Erythroblast (primary cell): ENCODE results near the gene RND1.
"Not testable (repeated sequence)": the region's sequence is repeated elsewhere in the genome, so short reads cannot be mapped to it uniquely, and the experiment has no call there.

Experiments
- DNase-seq, 2 experiments: peaks; one replicate each; lab custom pipeline; 2025; lab: John Stamatoyannopoulos, UW
- GATA1 ChIP-seq: IDR thresholded peaks from 2 replicates; pipeline ENCODE4 v1.6.1; 2011; ENCODE audit warnings: low read depth, mild to moderate bottlenecking, control low read depth, low read length, moderate library complexity
- POLR2A ChIP-seq: IDR thresholded peaks from 2 replicates; pipeline ENCODE4 v1.6.1; 2011; ENCODE audit warnings: mild to moderate bottlenecking, low read length

The RND1 gene

GRCh38 chr12:48857278-48857994 is 8.2 kb downstream of the RND1 start:
- no peak for DNase-seq
- TF ChIP-seq POLR2A (no peak), GATA1 (no peak)

GRCh38 chr12:48856379-48856778 is 9.3 kb downstream of the RND1 start:
- no peak for DNase-seq
- TF ChIP-seq GATA1 (no peak), POLR2A (no peak)

GRCh38 chr12:48854932-48855331 is 10.7 kb downstream of the RND1 start:
- DNase-seq, result not testable (repeated sequence)

- TF ChIP-seq GATA1, result no peak
- no peak for TF ChIP-seq POLR2A
- DNase-seq, result no peak
Observed at GRCh38 chr12:48854488-48854887, 11.2 kb downstream of the RND1 start.

- TF ChIP-seq POLR2A (no peak), GATA1 (no peak)
Observed at GRCh38 chr12:48852734-48853688, 12.7 kb downstream of the RND1 start.

GRCh38 chr12:48851883-48852733 is 13.6 kb downstream of the RND1 start, which contains the start of gene DDX23:
DDX23 (minus strand) TSS chr12:48852163; CDS start chr12:48845782, 6,381 bp downstream.
- no peak for TF ChIP-seq GATA1
- peak; percentile 84 for TF ChIP-seq POLR2A
- DNase-seq, result peak; percentile 97

More at GRCh38 chr12:48852734-48853688, 12.7 kb downstream of the RND1 start:
- DNase-seq, result peak; percentile 91 to 95

- not testable (repeated sequence) for DNase-seq
Observed at GRCh38 chr12:48842021-48842420, 23.6 kb downstream of the RND1 start.

- DNase-seq, result no peak
- TF ChIP-seq GATA1 (no peak), POLR2A (no peak)
Observed at GRCh38 chr12:48838048-48838447, 27.6 kb downstream of the RND1 start.

- no peak for DNase-seq
- TF ChIP-seq GATA1, result no peak
Observed at GRCh38 chr12:48832321-48833060, 33.2 kb downstream of the RND1 start.

- no peak for TF ChIP-seq POLR2A
- no peak for TF ChIP-seq GATA1
- DNase-seq, result no peak
Observed at GRCh38 chr12:48831257-48831656, 34.4 kb downstream of the RND1 start.

- DNase-seq, result no peak
- TF ChIP-seq POLR2A (no peak), GATA1 (no peak)
Observed at GRCh38 chr12:48828841-48829575, 36.7 kb downstream of the RND1 start.

GRCh38 chr12:48828293-48828692 is 37.4 kb downstream of the RND1 start:
- no peak for DNase-seq
- TF ChIP-seq POLR2A (no peak), GATA1 (no peak)
